Stimulated activated CD8-positive, alpha-beta memory T cell treated with anti-CD3 and anti-CD28 coated beads, Interleukin-12 subunit alpha, Interleukin-12 subunit beta, amount 100 ng/mL, for 1 hour (primary cell): ENCODE results near the gene MRPL21.
A peak's percentile ranks its signal among the peaks of the same experiment; 100 is the strongest.

ENCODE experiments used
- DNase-seq: peaks from one replicate; pipeline ENCODE4 v3.0.0-alpha.2; 2020; ENCODE audit warnings: low read depth

The MRPL21 gene

GRCh38 chr11:68903288-68904247, at the start of gene MRPL21, which contains the start of gene IGHMBP2:
Gene MRPL21, minus strand, starts transcription at chr11:68903832. Its CDS starts 22 bp downstream, at chr11:68903810.
Gene IGHMBP2, plus strand, starts transcription at chr11:68903891. Its CDS starts 62 bp downstream, at chr11:68903953.
- peak; percentile 79 for DNase-seq

- no peak for DNase-seq
Observed at GRCh38 chr11:68950762-68951161, 47.1 kb upstream of the MRPL21 start.

DNA sequence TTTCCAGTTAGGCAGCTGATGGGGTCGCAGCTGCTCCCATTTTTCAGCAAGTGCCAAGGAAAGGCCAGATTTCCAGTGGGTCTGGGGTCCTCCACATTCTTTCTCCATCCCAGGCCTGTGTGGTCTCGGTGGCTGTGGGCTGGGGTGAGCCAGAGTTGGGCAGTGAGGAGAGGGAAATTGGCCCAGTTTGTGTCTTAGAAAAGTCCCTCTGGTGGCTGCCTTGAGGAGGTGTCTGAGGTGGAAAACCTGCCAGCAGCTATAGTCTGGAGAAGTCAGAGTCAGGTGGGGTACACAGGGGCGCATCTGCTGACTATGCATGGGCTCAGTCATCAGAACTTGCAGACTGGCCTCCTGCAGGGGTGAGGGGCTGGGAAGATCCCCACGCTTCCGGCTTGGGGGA, 46.6 kb upstream of the MRPL21 start:
- DNase-seq, result no peak

GRCh38 chr11:68948935-68949334, 45.3 kb upstream of the MRPL21 start:
- DNase-seq, result no peak

DNA sequence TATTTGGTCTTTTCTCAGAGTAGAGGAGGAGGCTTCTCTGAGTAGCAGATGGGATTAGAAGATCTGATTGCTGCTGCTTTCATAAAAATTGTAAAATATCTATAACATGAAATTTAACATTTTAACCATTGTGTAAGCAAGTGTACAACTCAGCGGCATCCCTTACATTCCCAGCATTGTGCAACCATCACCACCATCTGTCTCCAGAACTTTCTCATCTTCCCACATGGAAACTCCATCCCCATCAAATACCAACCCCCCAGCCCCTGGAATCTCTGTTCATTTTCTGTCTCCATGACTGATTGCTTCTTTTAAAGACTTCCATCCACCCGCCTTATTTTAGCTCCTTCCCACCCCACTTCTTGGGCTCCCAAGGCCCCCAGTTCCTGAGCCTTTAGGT, 44.9 kb upstream of the MRPL21 start:
- DNase-seq, result no peak

- no peak for DNase-seq
Observed at GRCh38 chr11:68947151-68947550, 43.5 kb upstream of the MRPL21 start.

DNA sequence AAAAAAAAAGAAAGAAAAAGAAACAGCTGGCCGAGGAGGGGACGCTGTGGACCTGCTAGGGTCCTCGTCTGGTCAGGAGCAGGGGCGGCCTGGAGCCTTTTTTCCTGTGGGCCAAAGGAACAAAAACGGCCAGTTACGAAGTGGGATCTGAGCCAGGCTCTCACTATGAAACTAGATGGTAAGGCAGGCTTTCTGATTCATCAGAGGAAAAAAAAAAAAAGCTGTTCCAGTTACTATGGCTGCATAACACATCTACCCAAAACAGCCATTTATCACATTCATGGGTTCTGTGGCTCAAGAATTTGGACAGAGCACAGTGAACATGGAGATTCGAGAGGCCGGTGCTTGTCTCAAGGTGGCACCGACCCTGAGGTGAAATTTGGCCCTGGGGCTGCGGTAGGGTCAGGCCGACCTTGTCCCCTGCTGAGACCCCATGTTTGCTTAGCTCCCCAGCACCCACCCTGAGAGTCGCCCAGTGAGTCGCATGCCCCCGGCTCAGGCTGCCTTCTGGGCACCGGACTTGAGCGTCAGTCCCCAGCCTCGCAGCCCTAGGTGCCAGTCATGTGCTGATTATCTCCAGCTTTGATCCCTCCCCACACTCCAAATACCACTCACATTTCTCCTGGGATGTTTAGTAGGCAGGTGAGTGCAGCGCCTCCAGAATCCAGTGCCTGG, 42.9 kb upstream of the MRPL21 start:
- DNase-seq, result no peak

GRCh38 chr11:68942751-68943271, 39.2 kb upstream of the MRPL21 start:
- no peak for DNase-seq

- no peak for DNase-seq
Observed at GRCh38 chr11:68942095-68942620, 38.5 kb upstream of the MRPL21 start.

- no peak for DNase-seq
Observed at GRCh38 chr11:68941324-68942094, 37.9 kb upstream of the MRPL21 start.

- DNase-seq, result no peak
Observed at GRCh38 chr11:68940651-68941323, 37.2 kb upstream of the MRPL21 start.

DNA sequence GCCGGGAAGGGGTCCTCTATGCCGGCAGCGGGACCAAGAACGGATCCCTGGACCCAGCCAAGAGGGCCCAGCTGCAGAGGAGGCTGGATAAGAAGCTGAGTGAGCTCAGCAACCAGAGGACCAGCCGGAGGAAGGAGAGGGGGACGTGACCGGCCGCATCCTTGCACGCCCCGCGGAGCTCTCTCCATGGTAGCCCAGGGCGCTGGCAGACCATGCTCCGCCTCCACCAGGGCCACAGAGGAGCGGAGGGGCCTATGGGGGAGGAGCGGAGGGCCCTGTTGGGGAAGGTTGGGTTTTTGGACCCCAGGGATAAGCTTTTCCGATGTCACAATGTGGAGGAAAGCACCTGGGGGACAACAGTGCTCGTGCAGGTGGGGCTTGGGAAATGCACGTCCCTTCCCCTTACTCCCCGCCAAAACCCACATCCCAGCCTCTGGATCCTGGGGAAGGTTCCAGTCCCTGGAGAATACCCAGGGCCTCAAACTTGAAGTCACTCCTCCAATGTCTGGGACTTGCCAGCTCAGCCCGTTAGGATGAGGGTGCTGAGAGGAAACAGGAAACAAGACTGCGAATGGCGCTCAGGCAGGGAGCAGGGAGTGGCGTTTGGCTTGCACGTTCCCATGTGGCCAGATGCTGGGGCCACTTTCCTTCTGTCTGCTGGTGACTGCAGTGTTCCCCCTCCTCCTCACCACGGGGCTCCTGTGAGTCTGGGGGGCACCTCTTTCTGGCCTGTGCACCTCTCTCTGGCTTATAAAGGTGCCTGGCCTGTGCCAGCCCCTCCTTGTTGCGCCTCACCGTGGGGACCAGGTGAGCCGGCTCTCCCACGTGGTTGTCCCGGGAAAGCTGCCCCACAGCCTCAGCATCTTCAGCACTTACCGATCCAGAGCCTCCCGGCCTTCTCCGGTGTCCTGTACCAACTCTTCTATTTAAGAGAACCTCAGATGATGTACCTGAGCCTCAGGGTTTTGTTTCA, 36.2 kb upstream of the MRPL21 start:
- DNase-seq, result no peak

- no peak for DNase-seq
Observed at GRCh38 chr11:68938816-68939582, 35.4 kb upstream of the MRPL21 start.

- DNase-seq, result no peak
Observed at GRCh38 chr11:68938088-68938487, 34.5 kb upstream of the MRPL21 start.

DNA sequence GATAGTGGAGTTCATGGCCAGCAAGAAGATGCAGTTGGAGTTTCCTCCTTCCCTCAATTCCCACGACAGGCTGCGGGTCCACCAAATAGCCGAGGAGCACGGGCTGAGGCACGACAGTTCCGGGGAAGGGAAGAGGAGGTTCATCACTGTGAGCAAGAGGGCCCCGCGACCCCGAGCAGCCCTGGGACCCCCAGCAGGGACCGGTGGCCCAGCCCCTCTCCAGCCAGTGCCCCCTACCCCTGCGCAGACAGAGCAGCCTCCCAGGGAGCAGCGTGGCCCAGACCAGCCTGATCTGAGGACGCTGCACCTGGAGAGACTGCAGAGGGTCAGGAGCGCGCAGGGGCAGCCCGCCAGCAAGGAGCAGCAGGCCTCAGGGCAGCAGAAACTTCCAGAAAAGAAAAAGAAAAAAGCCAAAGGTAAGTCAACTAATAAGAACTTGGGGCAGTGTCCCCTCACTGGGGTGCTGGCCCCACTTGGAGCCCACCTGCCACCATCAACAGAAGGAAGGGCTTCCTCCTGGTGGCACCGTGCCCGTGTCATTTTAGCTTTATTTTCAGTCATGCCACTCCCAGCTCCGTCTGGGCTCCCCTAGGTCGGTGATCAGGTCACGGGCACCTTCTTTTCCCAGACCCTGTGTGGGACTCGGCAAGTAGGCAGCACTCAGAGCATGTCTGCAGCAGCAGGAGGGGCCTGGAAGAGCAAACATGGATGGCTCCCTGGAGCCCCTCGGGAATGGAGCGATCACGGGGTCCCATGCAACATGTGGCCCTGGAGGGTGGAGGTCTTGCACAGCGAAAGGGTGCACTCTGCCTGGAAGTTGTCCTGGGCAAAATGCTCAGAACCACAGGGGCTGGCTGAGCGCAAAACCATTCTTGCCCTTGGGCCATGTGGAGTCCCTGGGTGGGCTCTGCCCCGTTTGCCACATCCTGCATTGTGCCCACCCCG, 33.3 kb upstream of the MRPL21 start:
- no peak for DNase-seq

DNA sequence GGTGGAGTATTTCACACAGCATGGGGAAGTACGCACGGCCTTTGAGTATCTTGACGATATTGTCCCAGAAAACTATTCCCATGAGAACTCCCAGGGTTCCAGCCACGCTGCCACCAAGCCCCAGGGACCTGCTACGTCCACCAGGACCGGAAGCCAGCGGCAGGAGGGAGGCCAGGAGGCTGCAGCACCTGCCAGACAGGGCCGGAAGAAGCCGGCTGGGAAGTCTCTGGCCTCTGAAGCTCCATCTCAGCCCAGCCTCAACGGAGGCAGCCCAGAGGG, 32.7 kb upstream of the MRPL21 start:
- no peak for DNase-seq

DNA sequence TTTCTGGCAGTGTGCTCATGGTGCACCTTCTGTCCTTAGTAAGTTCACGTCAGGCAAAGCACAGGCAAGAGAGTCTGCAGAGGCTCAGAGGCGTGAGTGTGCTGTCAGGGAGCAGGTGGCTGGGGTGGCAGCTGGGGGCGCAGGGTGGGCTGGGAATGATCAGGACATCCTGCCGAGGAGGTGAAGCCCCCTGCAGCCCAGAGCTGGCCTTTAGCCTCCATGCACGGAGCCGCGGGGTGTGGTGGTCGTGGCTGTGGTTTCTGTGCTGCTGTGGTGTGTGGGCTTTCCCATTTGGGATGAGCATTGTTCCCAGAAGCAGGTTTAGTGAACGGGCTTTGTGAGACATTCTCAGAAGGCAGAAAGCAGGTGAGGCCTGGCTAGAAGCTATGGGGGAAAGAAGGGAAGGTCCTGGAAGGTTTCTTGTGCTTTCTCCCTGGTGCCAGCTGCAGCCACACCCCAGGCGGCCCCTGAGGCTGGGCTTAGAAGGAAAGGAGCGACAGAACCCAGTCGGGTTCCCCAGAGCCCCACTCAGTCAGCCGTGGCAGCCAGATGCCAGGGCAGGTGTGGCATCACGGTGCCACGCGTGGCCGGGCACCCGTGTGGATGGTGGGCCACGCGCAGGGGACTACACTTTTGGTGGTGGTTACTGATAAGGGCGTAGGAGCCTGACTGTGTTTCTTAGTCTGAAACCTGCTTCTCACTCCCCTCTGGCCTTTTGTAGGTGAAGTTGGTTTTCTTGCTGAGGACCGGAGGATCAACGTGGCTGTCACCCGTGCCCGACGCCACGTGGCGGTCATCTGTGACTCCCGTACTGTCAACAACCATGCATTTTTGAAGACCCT, 32.1 kb upstream of the MRPL21 start:
- no peak for DNase-seq
